HEK293 (cell line): Measurements from ENCODE around the gene TRIM8.

Experiments
- HOXD13 ChIP-seq: sonication (generic); formaldehyde crosslinking; IDR thresholded peaks from 2 replicates; pipeline ENCODE4 v1.8.0; 2022; ENCODE audit warnings: missing genetic modification reagents, borderline replicate concordance
- MEIS1 ChIP-seq: sonication (generic); formaldehyde crosslinking; IDR thresholded peaks from 2 replicates; pipeline ENCODE4 v1.8.1; 2022; ENCODE audit warnings: missing genetic modification reagents, mild to moderate bottlenecking, borderline replicate concordance
- ZNF239 ChIP-seq: fragments of 450-650 bp; formaldehyde crosslinking; IDR thresholded peaks from 2 replicates; pipeline ENCODE4 v1.5.1; 2016; ENCODE audit warnings: missing biosample characterization, missing genetic modification characterization
- ZNF350 ChIP-seq: fragments of 450-650 bp; formaldehyde crosslinking; IDR thresholded peaks from 2 replicates; pipeline ENCODE4 v1.5.0; 2017; ENCODE audit warnings: missing biosample characterization, mild to moderate bottlenecking, missing genetic modification characterization
- ZNF701 ChIP-seq: fragments of 450-650 bp; formaldehyde crosslinking; IDR thresholded peaks from 2 replicates; pipeline ENCODE4 v1.5.1; 2016; ENCODE audit warnings: missing biosample characterization, missing genetic modification characterization
- ZNF707 ChIP-seq: fragments of 450-650 bp; formaldehyde crosslinking; IDR thresholded peaks from 2 replicates; pipeline ENCODE4 v1.5.1; 2016; ENCODE audit warnings: missing biosample characterization, missing genetic modification characterization
- TF ChIP-seq, protein P1 (sequence below): fragments of 450-650 bp; formaldehyde crosslinking; IDR thresholded peaks from 2 replicates; pipeline ENCODE4 v1.5.1; 2016; ENCODE audit warnings: missing biosample characterization, missing genetic modification characterization
- TF ChIP-seq, protein P2 (sequence below): fragments of 450-650 bp; formaldehyde crosslinking; IDR thresholded peaks from 2 replicates; pipeline ENCODE4 v1.5.1; 2016; ENCODE audit warnings: missing biosample characterization, missing genetic modification characterization
- TF ChIP-seq, protein P3 (sequence below): fragments of 450-650 bp; formaldehyde crosslinking; IDR thresholded peaks from 2 replicates; pipeline ENCODE4 v1.5.1; 2016; ENCODE audit warnings: missing biosample characterization, missing genetic modification characterization

DNA sequence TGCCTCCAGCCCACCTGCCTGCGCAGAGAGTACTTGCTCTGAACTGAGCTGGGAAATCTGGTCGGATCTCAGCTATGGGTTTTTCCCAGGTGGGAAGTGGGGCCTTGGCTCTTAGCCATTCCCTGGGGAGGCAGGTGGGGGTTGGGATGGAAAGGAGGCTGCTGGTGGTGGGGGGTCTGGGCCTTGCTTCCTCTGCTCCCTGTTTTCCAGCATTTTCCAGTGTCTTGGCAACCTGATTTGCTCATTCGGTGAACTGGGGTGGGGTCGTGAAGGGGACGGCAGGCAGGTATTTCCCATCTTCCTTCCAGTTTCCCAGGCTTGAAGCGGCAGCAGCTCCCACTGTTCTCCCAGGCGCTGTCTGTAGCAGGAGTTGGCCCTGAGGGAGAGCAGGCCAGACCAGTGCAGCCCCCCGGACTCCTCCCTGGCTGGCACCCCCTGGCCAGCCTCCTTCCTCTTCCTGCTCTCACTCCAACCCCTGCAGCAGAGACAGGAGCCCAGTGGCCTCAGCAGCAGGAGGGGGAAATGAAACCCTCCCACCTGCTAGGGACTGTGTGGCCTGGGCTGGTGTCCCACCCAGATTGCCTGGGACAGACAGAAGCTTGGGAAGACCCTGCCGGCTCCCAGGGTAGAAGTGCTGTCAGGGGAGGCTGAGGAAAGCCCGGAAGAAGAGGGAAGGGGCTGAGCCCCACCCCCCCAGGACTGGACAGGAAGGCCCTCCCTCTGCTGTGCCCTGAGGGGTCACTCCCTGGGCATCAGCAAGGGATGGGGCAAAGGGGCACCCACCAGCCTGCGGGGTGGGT is 6.6 kb downstream of the TRIM8 start:
- TF ChIP-seq ZNF350 (no peak), HOXD13 (no peak), ZNF239 (no peak), MEIS1 (CRISPR knock-in tag) (no peak), ZNF701 (tag by site-specific recombination) (no peak), ZNF707 (tag by site-specific recombination) (no peak)
- TF ChIP-seq, protein P1, sequence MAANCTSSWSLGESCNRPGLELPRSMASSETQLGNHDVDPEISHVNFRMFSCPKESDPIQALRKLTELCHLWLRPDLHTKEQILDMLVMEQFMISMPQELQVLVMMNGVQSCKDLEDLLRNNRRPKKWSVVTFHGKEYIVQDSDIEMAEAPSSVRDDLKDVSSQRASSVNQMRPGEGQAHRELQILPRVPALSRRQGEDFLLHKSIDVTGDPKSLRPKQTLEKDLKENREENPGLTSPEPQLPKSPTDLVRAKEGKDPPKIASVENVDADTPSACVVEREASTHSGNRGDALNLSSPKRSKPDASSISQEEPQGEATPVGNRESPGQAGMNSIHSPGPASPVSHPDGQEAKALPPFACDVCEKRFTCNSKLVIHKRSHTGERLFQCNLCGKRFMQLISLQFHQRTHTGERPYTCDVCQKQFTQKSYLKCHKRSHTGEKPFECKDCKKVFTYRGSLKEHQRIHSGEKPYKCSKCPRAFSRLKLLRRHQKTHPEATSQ (tag by site-specific recombination): no peak
- TF ChIP-seq, protein P2, sequence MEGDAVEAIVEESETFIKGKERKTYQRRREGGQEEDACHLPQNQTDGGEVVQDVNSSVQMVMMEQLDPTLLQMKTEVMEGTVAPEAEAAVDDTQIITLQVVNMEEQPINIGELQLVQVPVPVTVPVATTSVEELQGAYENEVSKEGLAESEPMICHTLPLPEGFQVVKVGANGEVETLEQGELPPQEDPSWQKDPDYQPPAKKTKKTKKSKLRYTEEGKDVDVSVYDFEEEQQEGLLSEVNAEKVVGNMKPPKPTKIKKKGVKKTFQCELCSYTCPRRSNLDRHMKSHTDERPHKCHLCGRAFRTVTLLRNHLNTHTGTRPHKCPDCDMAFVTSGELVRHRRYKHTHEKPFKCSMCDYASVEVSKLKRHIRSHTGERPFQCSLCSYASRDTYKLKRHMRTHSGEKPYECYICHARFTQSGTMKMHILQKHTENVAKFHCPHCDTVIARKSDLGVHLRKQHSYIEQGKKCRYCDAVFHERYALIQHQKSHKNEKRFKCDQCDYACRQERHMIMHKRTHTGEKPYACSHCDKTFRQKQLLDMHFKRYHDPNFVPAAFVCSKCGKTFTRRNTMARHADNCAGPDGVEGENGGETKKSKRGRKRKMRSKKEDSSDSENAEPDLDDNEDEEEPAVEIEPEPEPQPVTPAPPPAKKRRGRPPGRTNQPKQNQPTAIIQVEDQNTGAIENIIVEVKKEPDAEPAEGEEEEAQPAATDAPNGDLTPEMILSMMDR: no peak
- TF ChIP-seq, protein P3, sequence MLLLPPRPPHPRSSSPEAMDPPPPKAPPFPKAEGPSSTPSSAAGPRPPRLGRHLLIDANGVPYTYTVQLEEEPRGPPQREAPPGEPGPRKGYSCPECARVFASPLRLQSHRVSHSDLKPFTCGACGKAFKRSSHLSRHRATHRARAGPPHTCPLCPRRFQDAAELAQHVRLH (tag by site-specific recombination): no peak
